Measurements from ENCODE around the gene CHGA.
A peak's percentile ranks its signal among the peaks of the same experiment; 100 is the strongest.

The CHGA gene

DNA sequence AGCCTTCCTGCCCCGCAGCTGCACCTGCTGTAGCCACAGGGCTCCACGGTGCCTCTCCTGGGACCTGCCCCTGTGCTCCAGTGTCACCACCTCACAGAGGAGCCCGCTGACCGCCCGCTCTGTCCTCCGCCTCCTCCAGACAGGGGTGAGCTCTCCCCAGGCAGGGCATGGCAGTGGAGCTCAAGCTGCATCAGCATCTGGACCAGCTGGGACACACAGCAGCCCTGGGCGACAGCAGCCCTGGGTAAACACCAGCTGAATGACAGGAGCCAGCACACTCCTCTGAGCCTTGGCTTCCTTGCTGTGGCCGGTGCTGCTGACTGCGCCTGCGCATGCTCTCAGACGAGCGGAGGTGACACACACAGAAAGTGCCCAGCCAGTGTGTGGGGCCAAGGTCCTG, 22.0 kb downstream of the CHGA start:
- no peak for DNase-seq (ENCODE audit: low spot score)

DNA sequence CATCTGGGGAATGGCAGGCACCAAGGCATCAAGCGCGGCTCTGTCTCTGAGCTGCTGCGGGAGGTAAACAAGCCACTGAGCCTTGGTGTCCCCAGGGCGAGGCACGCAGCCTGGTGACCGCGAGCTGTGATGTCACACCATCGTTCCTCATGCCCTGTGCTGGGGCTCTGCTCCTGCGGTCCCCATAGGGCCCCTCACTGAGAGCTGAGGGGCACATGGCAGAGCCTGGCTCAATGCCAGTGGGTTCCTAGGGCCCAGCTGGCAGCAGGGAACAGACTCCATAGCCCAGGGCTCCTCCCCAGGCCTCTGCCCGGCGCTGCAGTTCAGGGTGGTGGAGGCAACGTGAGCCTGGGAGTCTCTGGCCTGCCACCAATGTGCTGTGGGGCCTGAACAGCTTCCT, 22.6 kb downstream of the CHGA start:
- no peak for DNase-seq (ENCODE audit: low spot score)

GRCh38 chr14:92945959-92946846, 23.3 kb downstream of the CHGA start:
- DNase-seq (ENCODE audit: low spot score) = peak; percentile 27

- no peak for DNase-seq (ENCODE audit: low spot score)
These were observed 24.0 kb downstream of the CHGA start for GRCh38 chr14:92946847-92947545.

DNA sequence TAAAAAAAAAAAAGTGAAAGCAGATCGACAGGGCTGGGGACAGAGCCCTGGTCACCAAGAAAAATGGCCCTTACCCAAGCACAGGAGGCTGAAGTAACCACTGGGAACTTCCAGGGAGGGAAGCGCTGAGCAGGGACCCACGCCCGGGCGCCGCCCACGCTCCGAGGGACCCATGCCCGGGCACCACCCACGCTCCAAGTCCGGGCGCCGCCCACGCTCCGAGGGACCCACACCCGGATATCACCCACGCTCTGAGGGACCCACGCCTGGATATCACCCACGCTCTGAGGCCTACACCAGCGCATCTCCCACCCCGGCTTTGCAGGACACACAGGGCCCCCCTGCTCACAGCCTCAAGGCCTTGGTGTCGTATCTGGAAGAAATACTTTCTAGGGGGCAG, 25.7 kb downstream of the CHGA start:
- DNase-seq (ENCODE audit: low spot score) = no peak

DNA sequence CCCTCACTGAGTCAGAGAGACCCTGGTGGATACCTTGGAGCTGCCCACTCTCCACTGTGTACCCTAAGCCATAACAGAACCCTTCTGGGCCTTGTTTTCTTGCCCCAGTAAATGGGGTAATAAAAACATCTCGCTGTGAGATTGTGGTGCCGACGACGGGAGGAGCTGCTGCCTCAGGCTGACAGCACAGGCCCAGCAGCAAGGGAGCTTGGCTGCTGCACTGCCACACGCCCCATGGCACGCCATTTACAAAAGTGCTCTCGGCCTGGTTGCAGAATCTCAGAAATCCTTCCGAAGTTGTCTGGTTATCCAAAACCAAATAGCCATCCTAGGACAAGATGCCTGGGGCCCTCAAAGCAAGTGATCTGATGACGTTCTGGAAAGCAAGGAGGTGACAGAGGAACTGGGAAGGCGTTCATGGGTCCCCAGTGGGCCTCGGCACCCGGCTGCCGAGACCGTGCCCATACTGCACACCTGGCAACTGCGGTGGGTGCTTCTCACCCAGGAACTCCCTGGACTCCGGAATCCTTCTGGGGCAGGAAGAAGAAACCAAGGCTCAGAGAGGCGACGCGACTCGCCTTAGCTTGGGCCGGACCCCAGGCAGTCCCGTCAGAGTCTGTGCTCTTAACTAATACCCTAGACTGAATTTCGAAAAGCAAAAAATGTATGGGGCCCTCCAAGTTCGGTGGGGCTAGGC, 26.7 kb downstream of the CHGA start:
- no peak for DNase-seq (ENCODE audit: low spot score)

- DNase-seq (ENCODE audit: low spot score) = no peak
These were observed 27.2 kb downstream of the CHGA start for GRCh38 chr14:92950193-92950540.

- DNase-seq (ENCODE audit: low spot score) = no peak
These were observed 27.8 kb downstream of the CHGA start for GRCh38 chr14:92950773-92951172.

GRCh38 chr14:92951261-92951660, 28.3 kb downstream of the CHGA start:
- DNase-seq (ENCODE audit: low spot score) = no peak

DNA sequence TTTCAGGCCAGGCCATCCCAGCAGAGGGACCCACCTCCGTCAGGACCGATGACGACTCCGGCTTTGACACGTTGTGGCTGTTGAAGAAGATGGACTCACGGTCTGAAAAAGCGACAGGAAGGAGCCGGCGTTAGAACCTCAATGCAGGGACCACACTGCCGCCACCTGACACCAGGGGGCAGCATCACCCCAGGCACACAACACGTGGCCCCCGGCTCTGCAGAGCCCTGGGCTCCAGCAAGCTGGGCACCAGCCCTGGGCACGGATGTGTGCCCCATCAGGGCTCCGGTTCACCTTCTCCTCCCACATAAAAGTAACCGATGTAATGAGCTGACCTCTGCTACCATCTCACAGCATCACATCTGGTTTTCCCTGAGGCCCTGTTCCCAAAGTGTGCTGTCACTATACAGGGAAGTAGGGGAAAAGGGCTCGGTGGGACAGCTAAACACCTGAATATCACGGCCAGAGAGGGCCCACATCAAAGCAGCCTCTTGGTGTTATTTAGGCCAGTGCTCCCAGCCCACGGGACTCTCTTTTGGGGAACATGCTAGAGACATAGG, 29.0 kb downstream of the CHGA start:
- DNase-seq (ENCODE audit: low spot score) = peak; percentile 57

GRCh38 chr14:92952481-92953298, 29.7 kb downstream of the CHGA start:
- DNase-seq (ENCODE audit: low spot score) = no peak

DNA sequence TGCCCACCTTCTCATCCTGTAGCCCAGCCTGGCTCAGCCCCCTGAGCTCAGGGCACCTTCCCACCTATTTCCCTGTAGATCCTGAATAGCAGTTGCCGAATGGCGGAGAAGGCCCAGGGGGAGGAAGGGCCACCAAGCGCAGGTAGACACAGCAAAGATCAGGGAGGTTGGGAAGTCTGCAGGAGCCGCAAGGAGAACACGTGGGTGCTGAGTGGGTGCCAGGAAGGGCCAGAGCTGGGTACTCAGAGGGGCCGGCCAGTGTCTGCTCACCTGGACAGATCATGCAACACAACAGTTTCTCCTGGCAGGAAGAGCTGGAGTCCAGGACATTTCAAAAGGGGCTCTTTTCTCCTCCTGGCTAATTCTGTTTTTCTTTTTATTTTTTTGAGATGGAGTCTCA, 30.6 kb downstream of the CHGA start:
- no peak for DNase-seq (ENCODE audit: low spot score)

DNA sequence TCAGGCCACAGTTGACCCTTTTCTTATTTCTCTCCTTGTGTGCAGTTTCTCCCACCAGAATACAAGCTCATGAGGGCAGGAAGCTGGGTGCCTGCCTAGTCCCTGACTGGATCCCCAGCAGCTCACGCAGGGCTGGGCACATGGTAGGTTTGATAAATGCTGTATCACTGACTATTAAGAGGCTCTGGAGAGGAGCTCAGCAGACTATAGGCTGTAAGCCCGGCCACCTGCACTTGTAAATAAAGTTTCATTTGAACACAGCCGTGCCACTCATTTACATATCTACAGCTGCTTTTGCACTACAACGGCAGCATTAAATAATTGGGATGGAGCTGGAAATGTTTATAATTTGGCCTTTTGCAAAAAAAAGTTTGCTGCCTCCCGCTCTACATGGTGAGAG, 32.0 kb downstream of the CHGA start:
- DNase-seq (ENCODE audit: low spot score) = no peak

GRCh38 chr14:92955381-92955780, 32.4 kb downstream of the CHGA start:
- DNase-seq (ENCODE audit: low spot score) = no peak

GRCh38 chr14:92956961-92957360, 34.0 kb downstream of the CHGA start:
- DNase-seq (ENCODE audit: low spot score) = no peak

GRCh38 chr14:92958373-92959188, 35.6 kb downstream of the CHGA start:
- DNase-seq (ENCODE audit: low spot score) = no peak

GRCh38 chr14:92959189-92959531, 36.2 kb downstream of the CHGA start:
- no peak for DNase-seq (ENCODE audit: low spot score)

DNA sequence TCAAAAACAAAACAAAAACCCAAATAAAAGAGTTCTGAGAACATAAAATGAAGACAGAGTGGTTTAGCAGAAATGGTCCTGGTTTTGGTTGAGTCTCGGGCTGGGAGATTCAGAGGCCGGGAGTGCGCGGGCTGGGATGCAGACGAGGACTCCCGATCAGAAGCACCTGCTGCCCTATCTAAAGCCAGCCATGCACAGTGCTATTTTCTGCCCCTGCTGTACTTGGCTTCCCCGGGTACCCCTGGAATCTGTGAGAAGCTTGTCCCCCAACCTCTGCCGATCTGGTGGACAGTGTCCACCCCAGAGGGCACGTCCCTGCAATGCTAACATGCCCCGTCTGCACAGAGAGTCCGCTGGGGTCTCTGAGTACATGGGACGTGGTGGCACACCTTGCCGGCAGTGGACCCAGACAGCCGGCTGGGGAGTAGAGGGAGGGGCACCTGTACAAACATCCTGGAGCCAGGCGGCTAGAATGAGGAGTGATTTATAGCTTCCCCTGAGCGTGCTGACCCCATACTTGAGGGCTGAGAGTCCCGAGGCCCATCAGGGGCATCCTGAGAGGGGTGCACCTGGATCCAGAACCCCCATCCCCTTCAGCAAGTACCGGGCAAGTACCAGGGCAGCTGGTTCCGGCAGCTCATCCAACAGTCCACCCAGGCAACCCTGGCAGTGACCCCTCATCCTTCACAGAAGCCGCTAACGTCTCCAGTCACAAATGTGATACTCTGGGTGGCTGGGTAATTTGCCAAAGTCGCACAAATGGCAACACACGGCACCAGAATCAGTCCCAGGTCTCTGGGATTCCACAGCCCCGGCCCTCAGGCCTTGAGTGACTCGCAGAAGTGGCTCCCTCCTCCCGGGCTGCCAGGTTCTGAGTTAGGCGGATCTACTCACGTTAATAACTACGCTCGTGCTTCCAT, 37.1 kb downstream of the CHGA start:
- DNase-seq (ENCODE audit: low spot score) = no peak

DNA sequence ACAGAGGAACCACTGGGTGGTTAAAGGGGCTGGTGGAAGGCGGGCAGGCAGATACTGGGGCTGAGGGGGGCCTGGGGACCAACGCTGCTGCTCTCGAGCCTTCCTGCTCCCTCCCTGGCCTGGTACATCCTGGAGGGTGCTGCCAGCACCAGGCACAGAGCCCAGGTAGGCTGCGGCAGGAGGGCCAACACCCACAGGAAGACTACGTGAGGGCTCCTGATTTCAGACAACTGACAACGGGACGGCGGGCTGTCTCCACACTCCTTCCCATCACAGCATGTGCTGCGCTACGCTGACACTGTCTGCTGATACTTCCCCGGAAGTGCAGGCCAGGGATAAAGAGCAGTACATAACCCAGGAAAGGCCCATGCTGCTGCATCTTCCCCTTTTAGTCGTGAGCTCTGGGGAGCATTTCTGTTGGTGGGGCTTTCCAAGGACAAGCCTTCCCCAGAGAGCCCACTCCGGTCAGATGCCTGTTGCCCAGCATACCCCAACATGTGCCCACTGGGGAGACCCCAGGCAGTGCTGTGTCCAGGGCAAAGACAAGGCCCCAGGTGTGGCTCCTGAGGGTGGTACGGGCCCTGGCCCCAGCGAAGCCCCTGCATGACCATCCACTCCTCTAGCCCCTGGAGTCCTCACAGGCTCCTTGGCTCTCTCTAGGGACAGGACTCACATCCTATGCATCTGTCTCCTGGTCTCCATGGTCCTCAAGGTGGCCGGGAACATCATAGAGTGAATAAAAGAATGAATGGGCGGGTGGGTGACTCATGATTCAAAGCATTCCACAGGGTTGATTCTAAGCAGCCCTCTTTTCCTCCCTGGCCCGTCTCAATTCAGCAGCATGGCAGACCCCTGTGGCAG, 38.0 kb downstream of the CHGA start:
- DNase-seq (ENCODE audit: low spot score) = peak; percentile 26

Measured in SW480 (cell line).